NB4 (cell line): ENCODE results near the gene IDUA.

Experiments used
- CTCF ChIP-seq: IDR thresholded peaks from one replicate; pipeline ENCODE4 v1.5.1; 2012; ENCODE audit warnings: low read depth, low read length
- MAX ChIP-seq: IDR thresholded peaks from 2 replicates; pipeline ENCODE4 v1.6.1; 2011; ENCODE audit warnings: low read depth, low read length

GRCh38 chr4:1013225-1014073 lies 26.6 kb downstream of the IDUA start:
- no peak for TF ChIP-seq CTCF
- no peak for TF ChIP-seq MAX
